Mucosa of descending colon (tissue), 3 donors: ENCODE measurements around the gene DLAT. TPM values are rescaled to one million over a fixed set of nuclear protein-coding genes. Genes with fewer than 3 reads are reported as not detected.
"Not testable (repeated sequence)": the region's sequence is repeated elsewhere in the genome, so short reads cannot be mapped to it uniquely, and the experiment has no call there.

ENCODE experiments used
- ATAC-seq: fragments of 200-7000 bp; cut with Tn5 transposase; one replicate; pipeline ENCODE4 v1.9.1; 2020; ENCODE audit warnings: mild to moderate bottlenecking, moderate library complexity
- DNase-seq, 3 donors: peaks; one replicate each; pipeline ENCODE4 v3.0.0-alpha.2; 2020
- H3K36me3 ChIP-seq: fragments of 200-600 bp; one replicate; pipeline ENCODE4 v1.8.0; 2021; ENCODE audit warnings: low read depth, mild to moderate bottlenecking
- H3K4me1 ChIP-seq: fragments of 200-600 bp; one replicate; pipeline ENCODE4 v1.8.0; 2021; ENCODE audit warnings: low read depth, mild to moderate bottlenecking
- H3K4me3 ChIP-seq: fragments of 200-600 bp; one replicate; pipeline ENCODE4 v1.8.0; 2021; ENCODE audit warnings: mild to moderate bottlenecking
- H3K9me3 ChIP-seq: fragments of 200-600 bp; one replicate; pipeline ENCODE4 v1.8.0; 2021; ENCODE audit warnings: mild to moderate bottlenecking
- CTCF ChIP-seq: fragments of 200-600 bp; IDR thresholded peaks from one replicate; pipeline ENCODE4 v1.8.0; 2022; ENCODE audit warnings: antibody characterized with exemption, mild to moderate bottlenecking
- intact Hi-C, 2 donors: fragments of 100-400 bp; cut with DNase I in 1 of 2; cut with micrococcal nuclease in 1 of 2; formaldehyde crosslinking; loops; one replicate each; pipeline versions ENCODE4 v1.11.0 to v1.11.1; 2022; cut with DNase I, micrococcal nuclease
- total RNA-seq, 3 donors: library from RNA; stranded (reverse); fragmentation: NEBNext Ultra II Directional in 2 of 3; extraction: Animal tissue kit (Norgen Biotek cat#: 25700) in 2 of 3; gene quantifications; one replicate each; pipeline versions ENCODE4 v1.2.1 to v1.2.4, GENCODE V29; 2021 to 2023
- donor health status: DM: no; HTN: no; CAD: no; lungs with moderate emphysema.
- donor health status: DM: no; HTN: no; CAD: no.
- donor health status: DM: no; HTN: yes; CAD: no.

Gene DLAT
- total RNA-seq, 3 donors from 2014 or later, result 51.1 to 54.2 (median 51.4) TPM

DNA sequence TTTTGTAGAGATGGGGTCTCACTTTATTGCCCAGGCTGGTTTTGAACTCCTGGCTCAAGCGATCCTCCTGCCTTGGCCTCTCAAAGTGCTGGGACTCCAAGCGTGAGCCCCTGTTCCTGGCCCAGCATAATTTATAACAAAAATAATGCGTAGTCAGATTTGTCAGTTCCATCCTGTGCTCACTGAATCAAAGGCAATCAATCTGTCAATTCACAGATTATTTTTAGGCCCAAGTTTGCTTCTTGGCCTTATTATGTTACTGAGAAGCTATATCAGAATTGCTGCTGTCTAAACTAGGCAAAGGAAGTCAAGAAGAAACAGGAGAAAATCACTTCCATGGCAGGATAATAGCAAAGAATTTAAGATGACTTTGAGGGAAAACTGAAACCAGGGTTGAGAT lies 8.7 kb downstream of the DLAT start:
- no peak for ATAC-seq
- no peak for TF ChIP-seq CTCF
- DNase-seq, result no peak
- no peaks in the 10 kb centered on the region for H3K4me1 ChIP-seq
- H3K36me3 ChIP-seq, result no peaks in the 10 kb centered on the region
- intact Hi-C loops, result no loop called here
- no peak overlapping the region for H3K4me3 ChIP-seq
- no peaks in the 10 kb centered on the region for H3K9me3 ChIP-seq

DNA sequence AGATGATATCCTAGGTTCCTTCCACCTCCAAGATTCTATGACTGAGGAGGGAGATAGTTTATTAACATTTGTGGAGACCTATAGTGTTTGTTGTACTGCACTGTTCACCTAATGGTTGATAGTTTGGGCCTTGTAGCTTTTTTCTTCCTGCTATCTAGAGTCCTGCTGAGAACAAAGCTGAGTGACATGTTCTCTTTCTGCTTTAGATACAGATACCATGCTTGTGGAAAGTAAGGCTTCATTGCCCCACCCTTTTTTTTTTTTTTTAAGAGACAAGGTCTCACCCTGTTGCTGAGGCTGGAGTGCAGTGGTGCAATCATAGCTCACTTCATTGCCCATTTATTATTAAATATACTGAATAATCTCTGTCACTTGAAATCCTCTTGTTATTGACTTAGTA lies 12.3 kb downstream of the DLAT start:
- no peak for ATAC-seq
- intact Hi-C loops, result no loop called here
- Histone ChIP-seq H3K36me3 (no peaks in the 10 kb centered on the region), H3K4me3 (no peak overlapping the region), H3K9me3 (no peaks in the 10 kb centered on the region), H3K4me1 (no peaks in the 10 kb centered on the region)
- DNase-seq, result no peak
- TF ChIP-seq CTCF, result no peak

- no peaks in the 10 kb centered on the region for H3K4me1 ChIP-seq
- H3K9me3 ChIP-seq, result no peaks in the 10 kb centered on the region
- intact Hi-C loops, result no loop called here
- ATAC-seq, result no peak
- TF ChIP-seq CTCF, result no peak
- no peaks in the 10 kb centered on the region for H3K36me3 ChIP-seq
- no peak overlapping the region for H3K4me3 ChIP-seq
- no peak for DNase-seq
Observed at GRCh38 chr11:112042161-112042960, 17.2 kb downstream of the DLAT start.

GRCh38 chr11:112042961-112043304 lies 17.7 kb downstream of the DLAT start:
- no peak overlapping the region for H3K4me3 ChIP-seq
- H3K9me3 ChIP-seq, result no peaks in the 10 kb centered on the region
- no peak for DNase-seq
- TF ChIP-seq CTCF, result no peak
- H3K36me3 ChIP-seq, result no peaks in the 10 kb centered on the region
- intact Hi-C loops, result no loop called here
- no peaks in the 10 kb centered on the region for H3K4me1 ChIP-seq
- no peak for ATAC-seq

DNA sequence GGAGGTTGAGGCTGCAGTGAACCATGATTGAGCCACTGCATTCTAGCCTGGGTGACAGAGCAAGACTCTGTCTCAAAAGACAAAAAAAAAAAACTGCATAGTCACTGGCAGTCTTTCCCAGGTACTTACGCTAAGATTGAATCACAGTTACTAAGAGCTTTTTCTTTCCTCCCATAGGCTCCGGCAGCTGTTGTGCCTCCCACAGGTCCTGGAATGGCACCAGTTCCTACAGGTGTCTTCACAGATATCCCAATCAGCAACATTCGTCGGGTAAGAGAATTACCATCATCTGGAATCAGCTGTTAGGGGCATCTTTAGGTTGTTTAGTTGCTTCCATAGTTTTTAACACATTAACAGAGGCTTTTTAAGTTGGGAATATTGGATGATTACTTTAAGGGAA lies 19.8 kb downstream of the DLAT start:
- TF ChIP-seq CTCF, result no peak
- Histone ChIP-seq H3K36me3 (no peaks in the 10 kb centered on the region), H3K4me1 (no peaks in the 10 kb centered on the region), H3K9me3 (no peaks in the 10 kb centered on the region), H3K4me3 (no peak overlapping the region)
- ATAC-seq (no peak), DNase-seq (no peak)
- intact Hi-C loops, result no loop called here

DNA sequence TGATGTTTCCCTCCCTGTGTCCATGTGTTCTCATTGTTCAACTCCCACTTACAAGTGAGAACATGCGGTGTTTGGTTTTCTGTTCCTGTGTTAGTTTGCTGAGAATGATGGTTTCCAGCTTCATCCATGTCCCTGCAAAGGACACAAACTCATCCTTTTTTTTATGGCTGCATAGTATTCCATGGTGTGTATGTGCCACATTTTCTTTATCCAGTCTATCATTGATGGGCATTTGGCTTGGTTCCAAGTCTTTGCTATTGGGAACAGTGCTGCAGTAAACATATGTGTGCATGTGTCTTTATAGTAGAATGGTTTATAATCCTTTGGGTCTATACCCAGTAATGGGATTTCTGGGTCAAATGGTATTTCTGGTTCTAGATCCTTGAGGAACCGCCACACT lies 21.4 kb downstream of the DLAT start:
- H3K36me3 ChIP-seq, ATAC-seq, intact Hi-C loops, DNase-seq, H3K4me3 ChIP-seq, H3K4me1 ChIP-seq, H3K9me3 ChIP-seq: not testable (repeated sequence)

GRCh38 chr11:112048256-112048655 lies 23.0 kb downstream of the DLAT start:
- H3K36me3 ChIP-seq, H3K4me1 ChIP-seq, intact Hi-C loops, H3K4me3 ChIP-seq, ATAC-seq, H3K9me3 ChIP-seq, DNase-seq: not testable (repeated sequence)
